NCI-H2171 (cell line): ENCODE measurements around the gene POLR2F.

Source experiments
- DNase-seq: peaks from one replicate; lab custom pipeline; 2025; lab: John Stamatoyannopoulos, UW

POLR2F gene

GRCh38 chr22:37953437-37954179, at the start of gene POLR2F, which contains the start of gene C22orf23:
Gene POLR2F (plus strand): TSS chr22:37953699. CDS start chr22:37953788, 89 bp downstream.
Gene C22orf23 (minus strand): TSS chr22:37953601. CDS start chr22:37953149, 452 bp downstream.
- DNase-seq: peak; percentile 96

DNA sequence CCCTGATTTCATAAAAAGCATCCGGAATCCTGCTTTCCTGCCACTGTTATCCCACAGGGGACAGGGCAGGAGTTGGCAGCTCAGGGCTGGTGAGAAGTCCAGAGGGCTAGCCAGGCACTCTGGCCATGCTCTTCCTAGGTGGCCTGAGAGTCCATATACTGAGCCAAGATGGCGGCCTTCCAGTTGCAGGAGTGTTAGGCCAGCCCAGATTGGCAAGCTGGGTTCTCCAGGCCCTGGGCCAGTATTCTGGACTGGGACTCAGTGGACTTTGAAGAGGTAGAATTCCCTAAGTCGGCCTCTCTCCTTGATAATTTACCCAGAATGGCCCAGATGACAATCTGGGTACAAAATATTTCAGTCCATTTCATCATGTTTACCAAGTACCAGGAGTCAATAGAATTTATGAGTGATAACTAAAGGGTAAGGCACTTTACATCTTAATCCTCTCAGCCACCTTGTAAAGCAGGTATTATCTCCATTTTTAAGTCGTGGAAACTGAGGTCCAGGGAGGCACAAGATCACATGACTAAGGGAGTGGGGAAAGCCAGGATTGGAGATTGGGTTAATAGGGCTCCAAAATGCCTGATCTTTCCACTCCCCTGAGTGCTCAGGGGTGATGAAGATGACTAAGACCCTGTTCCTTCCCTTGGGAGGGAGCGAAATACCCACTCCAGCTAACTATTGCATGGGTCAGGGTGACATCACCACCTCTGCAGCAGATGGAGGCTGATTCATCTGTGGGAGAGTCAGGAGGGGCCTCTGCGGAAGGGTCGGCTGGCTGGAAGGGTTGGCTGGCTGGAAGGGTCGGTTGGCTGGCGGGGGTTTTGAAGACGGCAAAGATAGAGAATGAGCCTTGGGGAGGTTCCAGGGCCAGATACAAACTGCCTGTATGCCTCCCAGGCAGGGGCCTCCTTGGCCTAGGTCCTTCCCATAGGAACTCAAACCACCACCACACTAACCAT, 48.6 kb upstream of the POLR2F start:
- peak; percentile 33 for DNase-seq

GRCh38 chr22:37905534-37906363, 47.8 kb upstream of the POLR2F start, which contains the start of gene MICALL1:
Gene MICALL1 (plus strand): TSS chr22:37906297. CDS start chr22:37906423, 126 bp downstream.
- DNase-seq: peak; percentile 64

DNA sequence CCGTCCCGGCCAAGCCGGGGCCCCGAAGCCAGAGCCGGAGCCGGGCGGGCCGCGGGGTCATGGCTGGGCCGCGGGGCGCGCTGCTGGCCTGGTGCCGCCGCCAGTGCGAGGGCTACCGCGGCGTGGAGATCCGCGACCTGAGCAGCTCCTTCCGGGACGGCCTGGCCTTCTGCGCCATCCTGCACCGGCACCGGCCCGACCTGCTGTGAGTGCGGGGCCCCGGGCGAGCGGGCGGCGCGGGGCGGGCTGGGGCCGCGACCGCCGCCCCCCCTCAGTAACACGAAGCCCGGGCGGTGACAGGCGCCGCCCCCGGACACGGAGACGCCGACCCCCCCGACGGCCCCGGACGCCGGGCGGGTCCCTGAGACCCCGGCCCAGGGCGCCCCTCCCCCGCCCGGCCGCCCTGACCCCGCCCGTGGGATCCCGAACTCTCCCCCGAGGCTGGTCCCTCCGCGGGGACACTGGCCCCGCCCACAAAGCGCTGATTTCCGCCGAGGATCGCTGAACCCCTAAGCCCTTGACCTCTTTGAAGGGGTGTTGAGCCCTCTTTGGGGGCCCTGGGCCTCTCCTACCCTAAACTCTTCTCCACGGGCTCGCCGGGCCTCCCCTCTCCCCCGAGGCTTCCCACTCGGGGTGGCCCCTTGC, 47.0 kb upstream of the POLR2F start:
- DNase-seq: no peak

DNA sequence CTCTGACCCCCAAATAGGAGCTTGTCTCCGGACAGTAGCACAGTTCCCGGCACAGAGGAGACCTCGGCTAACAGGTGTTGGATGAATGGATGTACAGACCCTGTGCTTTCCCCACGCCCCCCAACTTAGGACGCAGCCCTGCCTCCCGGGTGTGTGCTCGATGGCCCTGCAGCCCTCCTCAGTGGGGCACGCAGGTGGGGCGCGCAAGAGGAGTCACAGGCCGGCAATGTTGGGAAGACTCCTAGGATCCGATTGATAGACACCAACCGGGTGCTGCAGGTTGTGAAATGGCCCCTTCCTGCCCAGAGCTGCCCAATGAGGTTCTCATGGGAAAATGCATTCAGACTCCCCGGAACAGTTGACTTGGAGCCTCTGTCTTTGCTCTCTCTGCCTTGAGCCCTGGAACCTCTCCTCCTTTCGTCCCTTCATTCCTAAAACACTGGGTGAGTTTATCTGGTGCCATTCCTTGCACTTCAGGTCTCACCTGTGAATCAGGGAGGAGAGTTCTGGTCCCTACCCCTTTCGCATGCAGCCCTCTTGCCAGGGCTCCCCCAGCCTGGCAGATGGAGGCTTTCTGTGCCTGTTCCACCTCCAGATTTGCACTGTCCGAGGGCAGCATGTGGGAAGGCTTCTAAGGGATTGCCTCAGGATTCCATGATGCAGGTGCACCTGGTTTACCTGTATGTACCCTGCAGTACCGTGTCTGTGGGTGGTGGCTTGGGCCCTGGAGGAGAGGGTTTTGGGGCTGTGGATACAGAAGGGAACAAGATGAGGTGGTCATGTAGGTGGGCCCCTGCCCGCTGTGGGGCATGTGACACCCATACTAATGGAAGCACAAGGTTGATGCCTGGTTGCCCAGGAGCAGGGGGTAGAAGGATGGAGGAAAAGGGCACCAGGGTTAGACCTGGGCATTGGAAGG, 46.2 kb upstream of the POLR2F start:
- no peak for DNase-seq

DNA sequence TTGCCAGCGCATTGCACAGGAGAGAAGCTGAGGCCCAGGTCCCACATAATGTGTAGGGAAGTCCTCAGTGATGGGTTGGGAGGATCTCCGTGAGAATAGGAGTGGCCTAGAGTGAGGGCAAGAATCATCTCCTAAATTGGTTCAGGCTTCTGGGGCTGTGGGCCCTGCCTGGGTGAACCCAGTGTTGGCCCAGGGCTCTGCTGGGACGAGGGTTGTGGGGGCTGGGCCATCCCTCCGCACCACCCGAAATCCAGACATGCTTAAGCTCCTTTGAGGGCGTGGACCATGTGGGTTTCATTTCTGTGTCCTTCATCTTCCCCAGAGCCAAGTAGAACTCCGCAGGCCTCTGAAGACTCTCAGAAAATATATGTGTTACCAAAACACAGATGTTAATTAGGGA, 43.7 kb upstream of the POLR2F start:
- DNase-seq: no peak

GRCh38 chr22:37910890-37911672, 42.4 kb upstream of the POLR2F start:
- DNase-seq: no peak

DNA sequence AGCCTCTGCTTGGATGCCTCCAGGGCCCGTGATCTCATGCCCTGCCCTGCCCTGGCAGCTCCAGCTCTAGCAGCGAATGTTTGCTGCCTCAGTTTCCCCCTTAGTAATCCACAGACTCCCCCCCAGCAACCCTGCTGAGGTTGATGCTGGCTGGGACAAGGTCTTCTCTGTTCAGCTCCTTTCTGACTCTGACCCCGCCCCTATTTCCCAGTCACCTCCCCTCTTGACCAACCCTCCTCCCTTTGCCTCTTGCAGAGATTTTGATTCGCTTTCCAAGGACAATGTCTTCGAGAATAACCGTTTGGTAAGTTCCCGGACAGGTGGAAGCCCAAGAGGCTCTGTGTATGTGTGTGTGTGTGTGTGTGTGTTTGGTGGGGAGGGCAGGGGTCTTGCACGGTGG, 41.8 kb upstream of the POLR2F start:
- DNase-seq: no peak

DNA sequence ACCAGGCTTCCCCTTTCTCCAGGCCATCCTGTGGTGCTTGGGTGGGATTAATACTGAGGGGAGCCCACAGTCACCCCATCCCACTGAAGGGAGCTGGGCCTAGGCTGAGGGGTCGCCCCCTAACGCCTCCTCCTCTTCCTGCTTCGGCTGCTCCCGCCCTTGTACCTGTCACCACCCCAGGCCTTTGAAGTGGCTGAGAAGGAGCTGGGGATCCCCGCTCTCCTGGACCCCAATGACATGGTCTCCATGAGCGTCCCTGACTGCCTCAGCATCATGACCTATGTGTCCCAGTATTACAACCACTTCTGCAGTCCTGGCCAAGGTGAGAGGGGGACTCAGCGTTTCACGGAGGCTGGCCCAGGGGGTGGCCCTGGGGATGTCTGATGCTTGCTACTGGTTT, 41.3 kb upstream of the POLR2F start:
- no peak for DNase-seq

GRCh38 chr22:37913233-37913721, 40.2 kb upstream of the POLR2F start:
- no peak for DNase-seq

- no peak for DNase-seq
These were observed 37.2 kb upstream of the POLR2F start for GRCh38 chr22:37916311-37916710.

- DNase-seq: no peak
These were observed 35.5 kb upstream of the POLR2F start for GRCh38 chr22:37917874-37918548.

DNA sequence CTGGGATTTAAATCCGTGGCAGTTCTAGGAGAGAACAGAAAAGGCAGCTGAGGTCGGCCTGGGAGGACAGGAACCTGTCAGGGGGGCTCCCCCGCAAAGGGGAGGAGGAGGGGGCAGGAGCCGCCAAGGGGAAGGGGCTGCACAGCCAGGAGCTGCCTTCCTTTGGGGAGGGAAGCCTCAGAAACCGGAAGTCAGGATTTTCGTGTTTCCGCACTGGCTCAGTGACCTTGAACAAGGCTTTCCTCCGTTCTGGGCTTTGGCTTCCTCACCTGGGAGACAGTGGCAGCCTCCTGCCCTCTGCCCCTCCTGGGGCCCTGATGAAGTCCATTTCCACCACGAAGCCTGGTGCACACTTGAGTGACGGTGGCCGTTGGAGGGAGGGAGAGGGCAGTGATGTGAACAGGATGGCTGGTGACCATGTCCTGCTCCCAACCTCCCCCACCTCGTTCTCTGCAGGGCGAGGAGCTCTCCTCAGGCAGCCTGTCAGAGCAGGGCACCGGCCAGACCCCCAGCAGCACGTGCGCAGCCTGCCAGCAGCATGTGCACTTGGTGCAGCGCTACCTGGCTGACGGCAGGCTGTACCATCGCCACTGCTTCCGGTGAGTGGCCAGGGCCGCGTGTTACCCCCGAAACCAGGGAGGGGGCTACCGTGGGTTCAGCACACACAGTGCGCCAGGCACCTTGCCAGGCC, 34.8 kb upstream of the POLR2F start:
- no peak for DNase-seq

- DNase-seq: no peak
These were observed 33.4 kb upstream of the POLR2F start for GRCh38 chr22:37920126-37920525.

- no peak for DNase-seq
These were observed 31.3 kb upstream of the POLR2F start for GRCh38 chr22:37922191-37922590.

GRCh38 chr22:37923927-37924326, 29.6 kb upstream of the POLR2F start:
- no peak for DNase-seq

GRCh38 chr22:37924386-37925065, 29.0 kb upstream of the POLR2F start:
- no peak for DNase-seq
